AG09309 (cell line): Measurements from ENCODE around the gene JAKMIP2.
"Not testable (repeated sequence)": the region's sequence is repeated elsewhere in the genome, so short reads cannot be mapped to it uniquely, and the experiment has no call there.

ENCODE experiments used
- DNase-seq: peaks from one replicate; pipeline ENCODE4 v3.0.0-alpha.2; 2010; ENCODE audit warnings: low read depth
- H3K4me3 ChIP-seq: 2 replicates; pipeline ENCODE4 v1.5.1; 2011; ENCODE audit warnings: mild to moderate bottlenecking, low read depth, low read length, moderate library complexity; ENCODE audit not compliant: control insufficient read depth
- TF ChIP-seq, protein P1 (sequence below): IDR thresholded peaks from 2 replicates; pipeline ENCODE4 v1.5.1; 2011; ENCODE audit warnings: mild to moderate bottlenecking, low read depth, low read length, inconsistent platforms; ENCODE audit not compliant: insufficient read depth, control insufficient read depth; ENCODE audit errors: missing control alignments

The JAKMIP2 gene

DNA sequence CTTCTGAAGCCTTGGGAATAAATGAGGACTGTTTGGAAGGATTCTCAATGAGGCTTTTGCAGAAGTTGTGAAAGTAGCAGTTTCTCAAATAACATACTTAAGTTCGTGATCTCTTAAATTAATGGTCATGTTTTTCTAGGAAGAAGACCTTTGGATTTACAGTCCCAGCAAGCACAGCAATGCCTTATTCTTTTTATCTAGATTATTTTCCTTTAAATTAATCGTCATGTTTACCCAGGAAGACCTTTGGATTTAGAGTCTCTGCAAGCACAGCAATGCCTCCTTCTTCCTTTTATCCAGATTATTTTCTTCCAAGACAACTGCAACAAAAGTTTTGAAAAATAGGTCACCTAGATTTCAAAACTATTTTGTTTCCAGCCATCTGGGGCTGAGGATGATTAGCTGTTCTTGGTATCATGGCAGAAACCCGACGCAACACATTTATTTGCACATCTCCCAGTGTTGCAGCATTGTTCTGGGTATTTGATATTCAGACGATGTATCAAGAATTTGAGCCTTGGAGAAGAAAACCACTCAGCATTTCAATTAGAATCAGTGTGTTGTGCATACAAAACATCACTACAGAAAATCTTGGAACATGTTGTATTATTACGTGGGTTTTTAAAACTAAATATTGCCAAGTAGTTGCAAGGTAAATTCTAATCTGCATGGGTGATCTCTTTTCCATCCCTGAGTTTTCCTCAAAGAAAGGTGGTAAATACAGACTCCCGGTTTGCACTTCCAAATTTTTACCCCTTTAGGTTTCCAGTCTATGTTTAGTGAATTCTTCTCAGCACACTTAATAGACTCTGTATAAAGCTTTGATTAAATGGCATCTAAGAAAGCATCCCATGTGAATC, 50.9 kb downstream of the JAKMIP2 start:
- DNase-seq: no peak
- TF ChIP-seq, protein P1, sequence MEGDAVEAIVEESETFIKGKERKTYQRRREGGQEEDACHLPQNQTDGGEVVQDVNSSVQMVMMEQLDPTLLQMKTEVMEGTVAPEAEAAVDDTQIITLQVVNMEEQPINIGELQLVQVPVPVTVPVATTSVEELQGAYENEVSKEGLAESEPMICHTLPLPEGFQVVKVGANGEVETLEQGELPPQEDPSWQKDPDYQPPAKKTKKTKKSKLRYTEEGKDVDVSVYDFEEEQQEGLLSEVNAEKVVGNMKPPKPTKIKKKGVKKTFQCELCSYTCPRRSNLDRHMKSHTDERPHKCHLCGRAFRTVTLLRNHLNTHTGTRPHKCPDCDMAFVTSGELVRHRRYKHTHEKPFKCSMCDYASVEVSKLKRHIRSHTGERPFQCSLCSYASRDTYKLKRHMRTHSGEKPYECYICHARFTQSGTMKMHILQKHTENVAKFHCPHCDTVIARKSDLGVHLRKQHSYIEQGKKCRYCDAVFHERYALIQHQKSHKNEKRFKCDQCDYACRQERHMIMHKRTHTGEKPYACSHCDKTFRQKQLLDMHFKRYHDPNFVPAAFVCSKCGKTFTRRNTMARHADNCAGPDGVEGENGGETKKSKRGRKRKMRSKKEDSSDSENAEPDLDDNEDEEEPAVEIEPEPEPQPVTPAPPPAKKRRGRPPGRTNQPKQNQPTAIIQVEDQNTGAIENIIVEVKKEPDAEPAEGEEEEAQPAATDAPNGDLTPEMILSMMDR: no peak
- no peak overlapping the region for H3K4me3 ChIP-seq

DNA sequence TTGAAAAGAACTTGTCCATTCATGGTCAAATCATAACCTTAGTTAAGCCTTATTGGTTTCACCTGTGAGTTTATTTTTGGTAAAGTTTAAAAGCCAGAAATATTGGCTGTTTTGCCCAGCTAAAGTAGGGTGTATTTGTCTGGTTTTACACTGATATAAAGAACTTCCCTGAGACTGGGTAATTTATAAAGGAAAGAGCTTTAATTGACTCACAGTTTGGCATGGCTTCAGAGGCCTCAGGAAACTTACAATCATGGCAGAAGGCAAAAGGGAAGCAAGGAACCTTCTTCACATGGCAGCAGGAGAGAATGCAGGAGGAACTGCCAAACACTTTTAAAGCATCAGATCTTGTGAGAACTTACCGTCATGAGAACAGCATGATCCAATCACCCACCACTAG, 55.3 kb downstream of the JAKMIP2 start:
- no peak overlapping the region for H3K4me3 ChIP-seq
- TF ChIP-seq, protein P1: no peak
- DNase-seq: no peak

- not testable (repeated sequence) for H3K4me3 ChIP-seq, DNase-seq
These were observed 61.2 kb downstream of the JAKMIP2 start for GRCh38 chr5:147721191-147721960.

DNA sequence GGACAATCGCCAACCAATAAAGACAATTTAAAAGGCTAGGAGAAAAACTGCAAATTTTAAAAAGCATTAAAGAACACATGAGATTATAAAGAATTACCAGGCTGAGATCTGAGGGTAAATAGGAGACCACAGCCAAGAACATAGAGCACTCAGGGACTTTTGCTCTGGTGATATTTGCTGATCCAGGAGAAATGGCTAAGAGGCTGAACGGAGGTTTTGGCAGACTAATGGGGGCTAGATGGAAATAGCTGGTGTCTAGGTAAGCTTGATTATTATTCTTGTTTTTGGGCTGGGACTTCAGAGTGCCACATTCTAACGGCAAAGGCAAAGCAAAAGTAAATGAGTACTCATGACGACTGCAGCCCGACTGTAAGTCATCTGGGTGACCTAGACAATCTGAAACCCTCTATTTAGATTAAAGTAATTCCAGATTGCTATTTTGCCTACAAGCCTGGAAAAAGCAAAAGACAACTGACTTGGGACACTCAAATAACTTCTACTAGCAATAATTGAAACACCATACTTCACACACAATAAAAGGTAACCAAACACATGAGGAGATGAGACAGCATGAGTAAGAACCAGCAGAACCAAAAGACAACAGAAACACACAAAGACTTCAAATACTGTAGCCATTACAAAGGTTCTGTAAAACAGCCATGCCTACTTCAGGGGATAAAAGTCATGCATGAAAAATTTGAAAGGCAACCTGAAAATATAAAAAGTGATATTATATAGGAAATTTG, 68.8 kb downstream of the JAKMIP2 start:
- TF ChIP-seq, protein P1: no peak
- no peak for DNase-seq
- H3K4me3 ChIP-seq: no peak overlapping the region

DNA sequence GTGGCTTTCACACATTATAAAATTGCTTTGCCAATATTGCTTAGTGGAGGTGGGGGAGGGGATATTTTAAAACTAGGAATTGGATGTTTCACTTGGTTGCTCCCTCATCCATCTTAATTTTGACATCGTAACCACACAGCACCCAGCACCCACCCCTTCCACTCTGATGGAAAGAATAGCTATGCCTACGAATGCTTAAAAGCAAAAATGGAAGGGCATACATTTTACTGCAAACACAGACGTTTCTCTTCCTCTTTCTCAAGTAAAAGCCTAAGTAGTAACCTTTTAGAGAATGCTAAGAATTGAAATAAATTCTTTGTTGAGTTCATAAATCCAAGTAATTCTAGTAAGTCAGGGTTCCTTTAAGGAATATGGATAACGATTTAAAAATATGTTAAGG, 69.9 kb downstream of the JAKMIP2 start:
- H3K4me3 ChIP-seq: no peak overlapping the region
- DNase-seq: no peak
- TF ChIP-seq, protein P1: no peak

- DNase-seq: no peak
- no peak overlapping the region for H3K4me3 ChIP-seq
- TF ChIP-seq, protein P1: no peak
These were observed 70.5 kb downstream of the JAKMIP2 start for GRCh38 chr5:147712019-147712418.
